ENCODE measurements around the gene WNK2. TPM values are rescaled to one million over a fixed set of nuclear protein-coding genes. Genes with fewer than 3 reads are reported as not detected.

WNK2 gene
- total RNA-seq, 2 experiments from 2014 or later = 0.05 TPM; not detected in 1

- ChIA-PET POLR2A (no interaction called here), CTCF (no interaction called here)
- Mint-ChIP-seq H3K9me3 (peaks cover 4% of the 10 kb centered on the region), H3K4me3 (no peak overlapping the region), H3K27ac (no peak overlapping the region), H3K27me3 (peaks cover 9% of the 10 kb centered on the region), H3K4me1 (peaks cover 15% of the 10 kb centered on the region), H3K36me3 (ENCODE audit: low read depth) (no peaks in the 10 kb centered on the region)
- no peak for DNase-seq
Observed at GRCh38 chr9:93238953-93239925, 55.3 kb downstream of the WNK2 start.

GRCh38 chr9:93240891-93241334 lies 57.0 kb downstream of the WNK2 start:
- DNase-seq = no peak
- Mint-ChIP-seq H3K27me3 (peaks cover 7% of the 10 kb centered on the region), H3K9me3 (peaks cover 4% of the 10 kb centered on the region), H3K4me3 (no peak overlapping the region), H3K27ac (no peak overlapping the region), H3K4me1 (peaks cover 15% of the 10 kb centered on the region), H3K36me3 (ENCODE audit: low read depth) (no peaks in the 10 kb centered on the region)
- CTCF ChIA-PET = no interaction called here
- POLR2A ChIA-PET = no interaction called here

GRCh38 chr9:93243112-93243511 lies 59.2 kb downstream of the WNK2 start:
- no peak overlapping the region for H3K27ac Mint-ChIP-seq
- H3K4me3 Mint-ChIP-seq = no peak overlapping the region
- peaks cover under 1% of the 10 kb centered on the region for H3K4me1 Mint-ChIP-seq
- POLR2A ChIA-PET = no interaction called here
- no peaks in the 10 kb centered on the region for H3K27me3 Mint-ChIP-seq
- no peak for DNase-seq
- CTCF ChIA-PET = no interaction called here
- H3K9me3 Mint-ChIP-seq = no peaks in the 10 kb centered on the region
- no peaks in the 10 kb centered on the region for H3K36me3 Mint-ChIP-seq (ENCODE audit: low read depth)

GRCh38 chr9:93244101-93244500 lies 60.2 kb downstream of the WNK2 start:
- no peak overlapping the region for H3K4me3 Mint-ChIP-seq
- ChIA-PET CTCF (no interaction called here), POLR2A (no interaction called here)
- H3K9me3 Mint-ChIP-seq = no peaks in the 10 kb centered on the region
- H3K4me1 Mint-ChIP-seq = no peaks in the 10 kb centered on the region
- no peak for DNase-seq
- no peaks in the 10 kb centered on the region for H3K27me3 Mint-ChIP-seq
- no peaks in the 10 kb centered on the region for H3K36me3 Mint-ChIP-seq (ENCODE audit: low read depth)
- H3K27ac Mint-ChIP-seq = no peak overlapping the region

- H3K9me3 Mint-ChIP-seq = no peaks in the 10 kb centered on the region
- H3K4me1 Mint-ChIP-seq = no peaks in the 10 kb centered on the region
- DNase-seq = no peak
- H3K4me3 Mint-ChIP-seq = no peak overlapping the region
- no peak overlapping the region for H3K27ac Mint-ChIP-seq
- POLR2A ChIA-PET = interaction anchor here (1.4 kb wide), 1 partner anchor 75 kb away, joined by 3 read pairs; no protein-coding TSS in a partner anchor
- H3K36me3 Mint-ChIP-seq (ENCODE audit: low read depth) = no peaks in the 10 kb centered on the region
- CTCF ChIA-PET = no interaction called here
- no peaks in the 10 kb centered on the region for H3K27me3 Mint-ChIP-seq
Observed at GRCh38 chr9:93244510-93245436, 60.8 kb downstream of the WNK2 start.

GRCh38 chr9:93245437-93245970 lies 61.6 kb downstream of the WNK2 start:
- ChIA-PET CTCF (no interaction called here), POLR2A (interaction anchor here (1.4 to 1.6 kb wide), 2 partner anchors 8 to 76 kb away, joined by 3 read pairs; no protein-coding TSS in a partner anchor)
- no peaks in the 10 kb centered on the region for H3K27me3 Mint-ChIP-seq
- DNase-seq = no peak
- H3K4me3 Mint-ChIP-seq = no peak overlapping the region
- H3K36me3 Mint-ChIP-seq (ENCODE audit: low read depth) = no peaks in the 10 kb centered on the region
- H3K9me3 Mint-ChIP-seq = no peaks in the 10 kb centered on the region
- H3K27ac Mint-ChIP-seq = no peak overlapping the region
- no peaks in the 10 kb centered on the region for H3K4me1 Mint-ChIP-seq

- Mint-ChIP-seq H3K27me3 (no peaks in the 10 kb centered on the region), H3K4me1 (no peaks in the 10 kb centered on the region), H3K36me3 (ENCODE audit: low read depth) (no peaks in the 10 kb centered on the region), H3K4me3 (no peak overlapping the region), H3K27ac (no peak overlapping the region), H3K9me3 (no peaks in the 10 kb centered on the region)
- DNase-seq = no peak
- ChIA-PET POLR2A (interaction anchor here (1.4 to 1.6 kb wide), 2 partner anchors 8 to 77 kb away, joined by 3 read pairs; no protein-coding TSS in a partner anchor), CTCF (no interaction called here)
Observed at GRCh38 chr9:93246111-93246510, 62.2 kb downstream of the WNK2 start.

GRCh38 chr9:93246526-93246925 lies 62.6 kb downstream of the WNK2 start:
- CTCF ChIA-PET = no interaction called here
- Mint-ChIP-seq H3K27me3 (no peaks in the 10 kb centered on the region), H3K4me3 (no peak overlapping the region), H3K4me1 (no peaks in the 10 kb centered on the region), H3K9me3 (no peaks in the 10 kb centered on the region), H3K27ac (no peak overlapping the region), H3K36me3 (ENCODE audit: low read depth) (no peaks in the 10 kb centered on the region)
- no peak for DNase-seq
- POLR2A ChIA-PET = interaction anchor here (1.4 to 1.6 kb wide), 2 partner anchors 9 to 77 kb away, joined by 3 read pairs; no protein-coding TSS in a partner anchor

GRCh38 chr9:93247099-93247865 lies 63.3 kb downstream of the WNK2 start:
- Mint-ChIP-seq H3K9me3 (no peaks in the 10 kb centered on the region), H3K27me3 (no peaks in the 10 kb centered on the region), H3K36me3 (ENCODE audit: low read depth) (no peaks in the 10 kb centered on the region), H3K27ac (no peak overlapping the region), H3K4me1 (no peaks in the 10 kb centered on the region), H3K4me3 (no peak overlapping the region)
- CTCF ChIA-PET = no interaction called here
- no peak for DNase-seq
- POLR2A ChIA-PET = interaction anchor here (1.6 kb wide), 1 partner anchor 9 kb away, joined by 3 read pairs; no protein-coding TSS in a partner anchor

GRCh38 chr9:93247892-93248291 lies 64.0 kb downstream of the WNK2 start:
- Mint-ChIP-seq H3K27ac (no peak overlapping the region), H3K9me3 (no peaks in the 10 kb centered on the region), H3K4me3 (no peak overlapping the region), H3K27me3 (no peaks in the 10 kb centered on the region), H3K36me3 (ENCODE audit: low read depth) (no peaks in the 10 kb centered on the region), H3K4me1 (no peaks in the 10 kb centered on the region)
- CTCF ChIA-PET = no interaction called here
- POLR2A ChIA-PET = no interaction called here
- no peak for DNase-seq

- H3K36me3 Mint-ChIP-seq (ENCODE audit: low read depth) = no peaks in the 10 kb centered on the region
- H3K27ac Mint-ChIP-seq = no peak overlapping the region
- no peaks in the 10 kb centered on the region for H3K27me3 Mint-ChIP-seq
- no peaks in the 10 kb centered on the region for H3K4me1 Mint-ChIP-seq
- no peak overlapping the region for H3K4me3 Mint-ChIP-seq
- no peak for DNase-seq
- ChIA-PET POLR2A (no interaction called here), CTCF (no interaction called here)
- H3K9me3 Mint-ChIP-seq = no peaks in the 10 kb centered on the region
Observed at GRCh38 chr9:93248386-93249040, 64.6 kb downstream of the WNK2 start.

GRCh38 chr9:93250185-93250584 lies 66.2 kb downstream of the WNK2 start:
- no peaks in the 10 kb centered on the region for H3K36me3 Mint-ChIP-seq (ENCODE audit: low read depth)
- no peak overlapping the region for H3K4me3 Mint-ChIP-seq
- H3K27me3 Mint-ChIP-seq = no peaks in the 10 kb centered on the region
- no peak for DNase-seq
- no peak overlapping the region for H3K27ac Mint-ChIP-seq
- CTCF ChIA-PET = no interaction called here
- POLR2A ChIA-PET = no interaction called here
- no peaks in the 10 kb centered on the region for H3K4me1 Mint-ChIP-seq
- no peaks in the 10 kb centered on the region for H3K9me3 Mint-ChIP-seq

Measured in activated CD4-positive, alpha-beta memory T cell treated with anti-CD3 and anti-CD28 coated beads, Interleukin-2, amount 10 ng/mL, durations not matched to agents 7 days and 5 days (primary cell).